ENCODE data around the gene KDM2A. TPM values are rescaled to one million over a fixed set of nuclear protein-coding genes. Genes with fewer than 3 reads are reported as not detected.

Gene KDM2A
- total and polyA plus RNA-seq, 2 donors (not counting 1 experiment from before 2014, with no cell fraction given), result 132 to 229 TPM

- Mint-ChIP-seq H3K27me3 (no peaks in the 10 kb centered on the region), H3K4me3 (peak within 1 kb of the TSS; percentile 91), H3K27ac (peak within 1 kb of the TSS; percentile 97), H3K4me1 (peaks cover 50% of the 10 kb centered on the region), H3K9me3 (ENCODE audit: insufficient read depth) (no peaks in the 10 kb centered on the region)
- peaks cover 29% of the 10 kb centered on the region for H4K20me1 ChIP-seq (ENCODE audit: control insufficient read depth, insufficient read depth, low read length, poor library complexity, severe bottlenecking)
- H3K36me3 ChIP-seq (replicated peaks in 1 of 2; ENCODE audit: control extremely low read depth in 1 of 2, control insufficient read depth in 1 of 2, extremely low read depth in 1 of 2, insufficient read depth in 2 of 2, low read length in 1 of 2), result peaks cover 2 to 66% of the 10 kb centered on the region in 2 experiments
- POLR2A ChIA-PET, result interaction anchor here (0.5 to 4.0 kb wide), 19 partner anchors 9 to 1649 kb away, joined by 3 to 131 read pairs (median 5); partner anchors contain the start of genes CLCF1, GRK2, POLD4 and PTPRCAP
- ATAC-seq (ENCODE audit: low read depth), result no peak
- peak within 1 kb of the TSS; percentile 84 for H2AFZ ChIP-seq (ENCODE audit: insufficient read depth, low read depth, low read length, poor library complexity, severe bottlenecking)
- TF ChIP-seq CTCF (IDR thresholded peaks at IDR 0.05), result no peak
- TF ChIP-seq EZH2 (IDR thresholded peaks at IDR 0.05; ENCODE audit: borderline replicate concordance, insufficient read depth, low read depth, low read length, poor library complexity, severe bottlenecking), result no peak
- H3K27ac ChIP-seq (ENCODE audit: low read length in 2 of 2), result peak within 1 kb of the TSS; percentile 86 to 92
- under 1% methylated on average over 52 of the region's 56 CpGs for WGBS (ENCODE audit: insufficient coverage)
- peak within 1 kb of the TSS; percentile 92 for H3K9ac ChIP-seq (ENCODE audit: low read length)
- no peaks in the 10 kb centered on the region for H3K27me3 ChIP-seq (replicated peaks in 1 of 4; ENCODE audit: control extremely low read depth in 1 of 4, control insufficient read depth in 3 of 4, insufficient read depth in 4 of 4, low read length in 3 of 4)
- CTCF ChIA-PET, result interaction anchor here (0.6 to 4.3 kb wide), 11 partner anchors 12 to 93 kb away, joined by 3 to 35 read pairs (median 14); partner anchors contain the start of genes GRK2 and POLD4
- DNase-seq, result no peak
- H3K79me2 ChIP-seq (ENCODE audit: control insufficient read depth, insufficient read depth, low read length), result peaks cover 38% of the 10 kb centered on the region
- peak within 1 kb of the TSS; percentile 100 for H3K4me2 ChIP-seq (replicated peaks; ENCODE audit: low read depth, low read length, poor library complexity, severe bottlenecking)
- H3K4me3 ChIP-seq (ENCODE audit: control extremely low read depth in 1 of 5, extremely low read depth in 1 of 5, insufficient read depth in 1 of 5, low read depth in 2 of 5, low read length in 4 of 5), result peak within 1 kb of the TSS; percentile 46 to 86 (median 79)
- H3K9me3 ChIP-seq (ENCODE audit: control extremely low read depth in 1 of 3, control insufficient read depth in 2 of 3, insufficient read depth in 1 of 3, low read length in 2 of 3), result no peaks in the 10 kb centered on the region
- peaks cover 44 to 55% of the 10 kb centered on the region in 2 donors for H3K4me1 ChIP-seq (ENCODE audit: control insufficient read depth in 2 of 2, insufficient read depth in 2 of 2, low read length in 2 of 2)
- intact Hi-C loops (cut with micrococcal nuclease), result loop anchor here (1.0 to 5.0 kb wide), 3 partner anchors 28 to 216 kb away; partner anchors contain the start of gene PITPNM1
These were observed 170.2 kb downstream of the KDM2A start, which contains the start of gene ANKRD13D for GRCh38 chr11:67289226-67289650. Gene ANKRD13D (plus strand): TSS chr11:67289303. CDS start chr11:67289461, 158 bp downstream.

All from B cell (primary cell).